Measurements from ENCODE around the gene FAM241A. TPM values are rescaled to one million over a fixed set of nuclear protein-coding genes. Genes with fewer than 3 reads are reported as not detected.

FAM241A gene
- total and polyA plus RNA-seq, 9 donors = 1.0 to 4.9 (median 2.2) TPM

DNA sequence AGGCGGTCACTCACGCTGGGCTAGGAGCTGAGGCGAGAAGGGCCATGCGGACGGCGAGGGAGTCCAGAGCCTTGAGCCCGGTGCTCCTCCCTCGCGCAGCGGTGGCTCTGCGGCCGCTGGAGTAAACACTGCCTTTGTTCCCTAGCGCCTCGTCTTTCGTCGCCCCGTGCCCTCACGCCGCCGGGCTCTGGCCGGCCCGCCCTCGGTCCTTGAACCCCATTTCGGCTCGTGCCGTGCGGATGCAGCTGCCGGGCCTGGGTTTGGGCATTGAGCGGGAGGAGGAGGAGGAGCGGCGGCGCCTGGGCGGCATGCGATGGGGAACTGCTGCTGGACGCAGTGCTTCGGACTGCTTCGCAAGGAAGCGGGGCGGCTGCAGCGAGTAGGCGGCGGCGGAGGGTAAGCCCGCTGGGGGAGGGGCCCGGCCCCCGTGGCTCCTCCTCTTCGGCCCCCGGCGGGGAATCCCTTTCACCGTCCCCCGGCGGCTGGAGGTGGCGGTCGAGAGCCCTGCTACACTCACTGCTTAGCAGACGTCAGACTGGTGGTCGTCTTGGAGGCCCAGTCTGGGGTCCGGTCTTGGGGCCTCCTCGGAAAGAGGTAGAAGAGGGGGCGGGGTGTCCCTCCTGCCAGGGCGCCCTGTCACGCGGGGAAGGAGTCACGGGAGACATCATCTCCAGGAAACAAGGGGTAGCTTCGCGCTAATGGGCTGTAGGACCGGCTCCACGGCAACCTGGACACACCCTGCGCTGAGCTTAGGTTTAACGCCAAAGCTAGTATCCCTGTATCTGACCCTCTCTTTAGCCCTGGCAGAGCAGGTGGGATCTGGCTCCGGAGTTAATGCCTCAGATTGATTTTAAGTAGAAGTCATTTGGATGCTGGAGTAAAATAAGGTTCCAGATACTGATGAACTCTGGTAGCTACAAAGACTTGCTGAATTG lies 86.8 kb downstream of the FAM241A start, which contains the start of gene AP1AR:
Gene AP1AR (plus strand): TSS at position 9 of the 935 bp plus-strand sequence. CDS start 305 bp downstream, at position 314.
- WGBS, 3 donors = 0 to 1% (median 0%) methylated on average over 41 to 70 of the region's 70 CpGs
- Histone ChIP-seq H3K4me3 (peak within 1 kb of the TSS; percentile 99), H3K27ac (peak within 1 kb of the TSS; percentile 92 to 93), H3K9me3 (no peaks in the 10 kb centered on the region), H3K27me3 (no peaks in the 10 kb centered on the region), H3K36me3 (no peaks in the 10 kb centered on the region), H3K4me1 (ENCODE audit: insufficient read depth) (no peaks in the 10 kb centered on the region)
- intact Hi-C loops (cut with DNase I) = loop anchor here in 2 of 4 donors (2.0 to 10.0 kb wide), 4 partner anchors 83 to 135 kb away; partner anchors contain the start of gene FAM241A (in 1 of the 2)
- DNase-seq = peak; percentile 79 to 89 (median 88)
- TF ChIP-seq EP300 (IDR thresholded peaks at IDR 0.05) (no peak), POLR2A (IDR thresholded peaks at IDR 0.05) (peak; percentile 63)
- TF ChIP-seq, protein P1, sequence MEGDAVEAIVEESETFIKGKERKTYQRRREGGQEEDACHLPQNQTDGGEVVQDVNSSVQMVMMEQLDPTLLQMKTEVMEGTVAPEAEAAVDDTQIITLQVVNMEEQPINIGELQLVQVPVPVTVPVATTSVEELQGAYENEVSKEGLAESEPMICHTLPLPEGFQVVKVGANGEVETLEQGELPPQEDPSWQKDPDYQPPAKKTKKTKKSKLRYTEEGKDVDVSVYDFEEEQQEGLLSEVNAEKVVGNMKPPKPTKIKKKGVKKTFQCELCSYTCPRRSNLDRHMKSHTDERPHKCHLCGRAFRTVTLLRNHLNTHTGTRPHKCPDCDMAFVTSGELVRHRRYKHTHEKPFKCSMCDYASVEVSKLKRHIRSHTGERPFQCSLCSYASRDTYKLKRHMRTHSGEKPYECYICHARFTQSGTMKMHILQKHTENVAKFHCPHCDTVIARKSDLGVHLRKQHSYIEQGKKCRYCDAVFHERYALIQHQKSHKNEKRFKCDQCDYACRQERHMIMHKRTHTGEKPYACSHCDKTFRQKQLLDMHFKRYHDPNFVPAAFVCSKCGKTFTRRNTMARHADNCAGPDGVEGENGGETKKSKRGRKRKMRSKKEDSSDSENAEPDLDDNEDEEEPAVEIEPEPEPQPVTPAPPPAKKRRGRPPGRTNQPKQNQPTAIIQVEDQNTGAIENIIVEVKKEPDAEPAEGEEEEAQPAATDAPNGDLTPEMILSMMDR (IDR thresholded peaks at IDR 0.05) = peak; percentile 24 to 51 (median 38)

DNA sequence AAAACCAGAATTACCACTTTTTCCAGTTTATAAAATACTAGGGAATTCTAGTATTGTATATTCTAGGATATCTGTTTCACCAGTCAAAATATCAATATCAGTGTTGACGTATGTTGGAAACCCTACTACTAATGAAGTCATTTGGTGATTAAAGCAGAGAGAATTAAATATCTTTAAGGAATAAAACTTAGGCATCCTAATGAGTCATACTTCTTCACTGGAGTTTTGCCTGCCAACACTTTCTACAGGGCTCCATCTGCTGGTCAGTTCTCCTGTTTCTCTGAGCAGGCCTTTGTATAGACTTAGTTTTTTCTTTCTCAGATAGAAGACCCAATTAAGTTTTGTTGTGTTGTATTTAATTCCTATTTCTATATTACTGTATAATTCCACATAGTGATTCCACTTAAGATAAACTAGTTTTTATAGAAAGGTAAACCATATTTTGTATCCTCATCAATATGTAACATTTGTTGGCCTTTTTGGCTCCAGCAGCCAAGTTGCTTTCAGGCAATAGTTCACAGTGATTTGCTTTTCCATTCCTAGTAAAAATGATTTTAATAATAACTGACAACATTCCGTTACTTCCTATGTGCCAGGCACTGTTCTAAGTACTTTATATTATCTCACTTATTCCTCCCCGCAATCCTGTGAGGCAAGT lies 89.8 kb downstream of the FAM241A start:
- no peak overlapping the region for H3K4me3 ChIP-seq
- no peaks in the 10 kb centered on the region for H3K9me3 ChIP-seq
- whole genome bisulfite sequencing, 3 donors = 42 to 50% (median 46%) methylated on average over 3 of the region's 3 CpGs
- no peaks in the 10 kb centered on the region for H3K27me3 ChIP-seq
- no peaks in the 10 kb centered on the region for H3K36me3 ChIP-seq
- H3K27ac ChIP-seq = no peak overlapping the region
- DNase-seq = peak in 4 of 5 donors; percentile 46 to 79 (median 54)
- TF ChIP-seq, protein P1 (IDR thresholded peaks at IDR 0.05) = peak; percentile 49 to 73 (median 49)
- TF ChIP-seq EP300 (IDR thresholded peaks at IDR 0.05) = no peak
- intact Hi-C loops (cut with DNase I) = loop anchor here in 2 of 4 donors (5.0 to 10.0 kb wide), 3 partner anchors 90 to 138 kb away; partner anchors contain the start of gene FAM241A (in 1 of the 2)
- peaks cover 4% of the 10 kb centered on the region for H3K4me1 ChIP-seq (ENCODE audit: insufficient read depth)

DNA sequence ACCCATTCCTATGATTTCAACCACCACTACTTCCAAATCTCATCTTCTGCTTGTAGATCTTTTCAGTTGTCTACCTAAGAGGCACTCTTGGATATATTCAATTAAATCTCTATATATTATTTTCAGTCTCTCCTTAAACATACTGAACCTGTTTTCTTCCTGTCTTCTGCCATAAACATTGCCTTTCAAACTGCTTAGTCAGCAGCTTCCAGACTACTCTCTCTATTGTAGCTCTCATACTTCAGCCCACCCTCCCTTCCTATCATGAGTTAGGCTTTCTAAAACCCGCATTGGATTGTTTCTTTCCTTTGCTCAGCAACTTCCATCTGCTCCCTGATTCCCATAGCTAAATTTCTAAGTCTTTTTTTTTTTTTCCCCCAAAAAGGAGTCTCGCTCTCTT lies 90.8 kb downstream of the FAM241A start:
- Histone ChIP-seq H3K27me3 (no peaks in the 10 kb centered on the region), H3K9me3 (no peaks in the 10 kb centered on the region), H3K36me3 (no peaks in the 10 kb centered on the region), H3K27ac (no peak overlapping the region), H3K4me3 (no peak overlapping the region), H3K4me1 (ENCODE audit: insufficient read depth) (peaks cover 4% of the 10 kb centered on the region)
- intact Hi-C loops (cut with DNase I) = loop anchor here in 2 of 4 donors (10.0 kb wide), 2 partner anchors 91 to 131 kb away; partner anchors contain the start of gene FAM241A (in 1 of the 2)
- 91 to 95% (median 92%) methylated on average over 2 of the region's 2 CpGs for WGBS, 3 donors
- no peak for DNase-seq
- TF ChIP-seq POLR2A (IDR thresholded peaks at IDR 0.05) = no peak

DNA sequence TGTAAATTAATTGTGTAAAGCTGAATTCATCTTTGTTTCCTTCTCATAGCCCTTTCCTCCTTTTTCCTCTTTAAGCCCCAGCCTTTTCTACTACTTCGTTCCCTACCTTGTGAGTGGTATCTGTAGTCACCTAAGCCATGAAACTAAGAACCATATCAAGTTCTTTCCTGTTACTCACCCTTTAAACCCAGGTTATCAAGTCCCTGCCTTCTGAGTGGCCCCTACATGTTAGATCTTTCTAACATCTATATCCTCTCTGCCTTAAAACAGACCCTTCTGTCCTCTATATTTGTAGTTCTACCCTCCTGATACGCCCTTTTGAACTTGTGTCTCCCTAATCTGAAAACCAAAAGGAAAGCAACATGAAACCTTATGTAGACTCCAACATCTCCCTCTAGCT lies 93.6 kb downstream of the FAM241A start:
- H3K27ac ChIP-seq = no peak overlapping the region
- no peaks in the 10 kb centered on the region for H3K9me3 ChIP-seq
- H3K4me3 ChIP-seq = no peak overlapping the region
- intact Hi-C loops (cut with DNase I) = loop anchor here in 2 of 4 donors (10.0 kb wide), 2 partner anchors 94 to 134 kb away; partner anchors contain the start of gene FAM241A (in 1 of the 2)
- TF ChIP-seq EP300 (IDR thresholded peaks at IDR 0.05) = no peak
- no peak for TF ChIP-seq POLR2A (IDR thresholded peaks at IDR 0.05)
- TF ChIP-seq, protein P1 (IDR thresholded peaks at IDR 0.05) = no peak
- H3K36me3 ChIP-seq = no peaks in the 10 kb centered on the region
- H3K4me1 ChIP-seq (ENCODE audit: insufficient read depth) = peaks cover 4% of the 10 kb centered on the region
- H3K27me3 ChIP-seq = no peaks in the 10 kb centered on the region
- DNase-seq = no peak
- 92 to 99% (median 97%) methylated on average over 2 of the region's 2 CpGs for whole genome bisulfite sequencing, 3 donors

Other genes starting within 250 kb of the FAM241A start
- gene AP1AR, start 86.3 kb downstream of the FAM241A start, total RNA-seq = 10 to 100 TPM; 16.5 to 27.0 (median 19.9) TPM
- gene AP1AR, start 86.3 kb downstream of the FAM241A start, polyA plus RNA-seq = 10 to 100 TPM in 1 of 2 donors, 1 to 10 TPM in 1; 9.1 to 12.1 TPM
- 10 to 100 TPM in 6 of 7 donors, 1 to 10 TPM in 1; 10.0 to 25.6 (median 13.2) TPM for gene TIFA, start 140.4 kb downstream of the FAM241A start, total RNA-seq
- gene TIFA, start 140.4 kb downstream of the FAM241A start, polyA plus RNA-seq = 10 to 100 TPM; 12.8 to 13.9 TPM
- gene ALPK1, start 151.9 kb downstream of the FAM241A start, total RNA-seq = 10 to 100 TPM; 14.0 to 33.6 (median 23.9) TPM
- 10 to 100 TPM in 1 of 2 donors, 1 to 10 TPM in 1; 6.8 to 14.3 TPM for gene ALPK1, start 151.9 kb downstream of the FAM241A start, polyA plus RNA-seq

All from ovary (tissue), 9 donors.